ENCODE results near the gene ARPIN.
"Not testable (repeated sequence)": the region's sequence is repeated elsewhere in the genome, so short reads cannot be mapped to it uniquely, and the experiment has no call there.

The ARPIN gene

DNA sequence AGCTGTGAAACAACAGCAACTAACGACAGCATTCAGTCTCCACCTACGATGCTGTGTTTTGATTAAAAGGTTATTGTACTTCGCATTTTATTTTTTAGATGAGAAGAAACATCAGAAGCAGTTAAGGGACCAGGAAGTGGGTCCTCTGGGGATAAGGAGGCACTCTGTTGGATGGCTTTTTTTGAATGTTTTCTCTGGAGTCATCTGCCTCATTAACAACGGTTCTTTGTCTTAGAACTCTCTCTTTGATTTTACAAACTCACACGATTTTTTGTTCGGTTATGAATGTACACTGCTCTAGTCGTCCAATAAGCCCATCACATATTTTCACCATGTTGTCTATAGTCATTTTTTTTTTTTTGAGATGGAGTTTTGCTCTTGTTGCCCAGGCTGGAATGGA lies 36.0 kb upstream of the ARPIN start:
- no peaks in the 10 kb centered on the region for H3K36me3 ChIP-seq (ENCODE audit: control insufficient read depth, low read length)
- H3K27me3 ChIP-seq (ENCODE audit: control insufficient read depth, low read length): 0 out of 2 replicates have a peak, but pooled peaks cover 1% of the 10 kb centered on the region
- TF ChIP-seq EZH2phosphoT487 (IDR thresholded peaks at IDR 0.05; ENCODE audit: borderline replicate concordance, low read length): no peak
- TF ChIP-seq, protein P1, sequence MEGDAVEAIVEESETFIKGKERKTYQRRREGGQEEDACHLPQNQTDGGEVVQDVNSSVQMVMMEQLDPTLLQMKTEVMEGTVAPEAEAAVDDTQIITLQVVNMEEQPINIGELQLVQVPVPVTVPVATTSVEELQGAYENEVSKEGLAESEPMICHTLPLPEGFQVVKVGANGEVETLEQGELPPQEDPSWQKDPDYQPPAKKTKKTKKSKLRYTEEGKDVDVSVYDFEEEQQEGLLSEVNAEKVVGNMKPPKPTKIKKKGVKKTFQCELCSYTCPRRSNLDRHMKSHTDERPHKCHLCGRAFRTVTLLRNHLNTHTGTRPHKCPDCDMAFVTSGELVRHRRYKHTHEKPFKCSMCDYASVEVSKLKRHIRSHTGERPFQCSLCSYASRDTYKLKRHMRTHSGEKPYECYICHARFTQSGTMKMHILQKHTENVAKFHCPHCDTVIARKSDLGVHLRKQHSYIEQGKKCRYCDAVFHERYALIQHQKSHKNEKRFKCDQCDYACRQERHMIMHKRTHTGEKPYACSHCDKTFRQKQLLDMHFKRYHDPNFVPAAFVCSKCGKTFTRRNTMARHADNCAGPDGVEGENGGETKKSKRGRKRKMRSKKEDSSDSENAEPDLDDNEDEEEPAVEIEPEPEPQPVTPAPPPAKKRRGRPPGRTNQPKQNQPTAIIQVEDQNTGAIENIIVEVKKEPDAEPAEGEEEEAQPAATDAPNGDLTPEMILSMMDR (IDR thresholded peaks at IDR 0.05; ENCODE audit: low read depth, low read length, poor library complexity, severe bottlenecking): no peak
- H3K27ac ChIP-seq (ENCODE audit: low read depth, low read length): no peak overlapping the region
- H3K9me3 ChIP-seq (ENCODE audit: control insufficient read depth, insufficient read depth, low read length): no peaks in the 10 kb centered on the region
- H3F3A ChIP-seq (ENCODE audit: control insufficient read depth, insufficient read depth): no peaks in the 10 kb centered on the region
- no peaks in the 10 kb centered on the region for H3K4me1 ChIP-seq (ENCODE audit: control insufficient read depth, low read length)
- H3K4me3 ChIP-seq (ENCODE audit: low read length): no peak overlapping the region
- H3K4me2 ChIP-seq (ENCODE audit: low read length): no peak overlapping the region
- H4K20me1 ChIP-seq (ENCODE audit: control insufficient read depth, insufficient read depth, low read depth, low read length): no peaks in the 10 kb centered on the region
- H3K79me2 ChIP-seq (ENCODE audit: control insufficient read depth, low read length): no peaks in the 10 kb centered on the region
- no peaks in the 10 kb centered on the region for H3K9me2 ChIP-seq (replicated peaks; ENCODE audit: control insufficient read depth, low read length)

DNA sequence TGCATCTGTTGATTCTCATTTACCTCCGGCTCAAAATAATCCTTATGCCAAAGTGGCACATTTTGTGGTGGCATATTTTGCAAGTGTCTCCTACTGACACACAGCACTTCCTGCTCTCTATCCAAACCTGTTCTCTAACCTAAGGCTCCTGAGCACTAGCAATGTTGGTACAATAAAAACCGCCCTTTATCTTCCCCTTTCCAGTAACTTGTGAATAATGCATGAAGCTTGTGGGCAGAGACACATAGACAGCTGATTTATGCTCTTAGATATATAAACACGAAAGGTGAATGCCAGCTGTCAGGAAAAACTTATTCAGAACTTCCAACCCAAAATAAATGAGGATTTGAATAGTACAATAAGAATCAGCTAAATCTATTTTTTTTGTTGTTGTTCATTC lies 34.6 kb upstream of the ARPIN start:
- no peak overlapping the region for H3K4me3 ChIP-seq (ENCODE audit: low read length)

DNA sequence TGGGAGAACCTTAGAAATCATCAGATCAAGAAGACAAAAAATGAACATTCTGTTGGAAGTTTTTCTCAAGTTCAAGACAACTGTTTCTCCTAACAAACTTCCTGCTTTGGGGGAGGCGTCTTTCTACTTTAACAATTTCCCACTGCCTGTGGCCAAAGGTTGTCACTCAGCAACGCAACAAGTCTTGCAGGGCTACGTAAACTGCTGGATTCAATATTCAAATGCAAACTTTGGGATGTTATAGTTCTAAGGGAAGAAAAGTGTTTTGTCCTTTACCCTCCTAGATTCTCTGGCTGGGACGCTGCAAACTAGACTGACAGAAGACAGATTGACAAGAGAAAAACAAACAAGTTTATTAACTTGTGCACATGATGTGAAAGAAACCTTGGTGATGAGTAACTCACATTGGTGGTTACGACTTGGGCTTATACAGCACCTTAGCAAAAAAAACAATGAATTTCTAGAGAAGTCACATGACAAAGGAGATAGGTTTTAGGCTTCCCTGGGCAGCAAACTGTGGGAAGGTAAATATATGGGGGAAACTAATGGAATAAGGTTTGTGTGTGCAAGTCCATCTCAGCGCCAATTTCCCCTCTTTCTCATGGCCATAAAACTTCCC lies 34.0 kb upstream of the ARPIN start:
- H3K27me3 ChIP-seq (ENCODE audit: control insufficient read depth, low read length): no peaks in the 10 kb centered on the region
- H3K4me2 ChIP-seq (ENCODE audit: low read length): no peak overlapping the region

More for the DNA sequence above, 34.6 kb upstream of the ARPIN start:
- H3K4me1 ChIP-seq (ENCODE audit: control insufficient read depth, low read length): no peaks in the 10 kb centered on the region
- H3K27ac ChIP-seq (ENCODE audit: low read depth, low read length): no peak overlapping the region
- H3K4me2 ChIP-seq (ENCODE audit: low read length): no peak overlapping the region
- no peaks in the 10 kb centered on the region for H3F3A ChIP-seq (ENCODE audit: control insufficient read depth, insufficient read depth)
- no peaks in the 10 kb centered on the region for H3K27me3 ChIP-seq (ENCODE audit: control insufficient read depth, low read length)
- no peaks in the 10 kb centered on the region for H3K36me3 ChIP-seq (ENCODE audit: control insufficient read depth, low read length)
- no peaks in the 10 kb centered on the region for H3K9me2 ChIP-seq (replicated peaks; ENCODE audit: control insufficient read depth, low read length)
- TF ChIP-seq, protein P1 (IDR thresholded peaks at IDR 0.05; ENCODE audit: low read depth, low read length, poor library complexity, severe bottlenecking): no peak
- TF ChIP-seq EZH2phosphoT487 (IDR thresholded peaks at IDR 0.05; ENCODE audit: borderline replicate concordance, low read length): no peak
- no peaks in the 10 kb centered on the region for H3K9me3 ChIP-seq (ENCODE audit: control insufficient read depth, insufficient read depth, low read length)
- no peaks in the 10 kb centered on the region for H4K20me1 ChIP-seq (ENCODE audit: control insufficient read depth, insufficient read depth, low read depth, low read length)
- no peaks in the 10 kb centered on the region for H3K79me2 ChIP-seq (ENCODE audit: control insufficient read depth, low read length)

DNA sequence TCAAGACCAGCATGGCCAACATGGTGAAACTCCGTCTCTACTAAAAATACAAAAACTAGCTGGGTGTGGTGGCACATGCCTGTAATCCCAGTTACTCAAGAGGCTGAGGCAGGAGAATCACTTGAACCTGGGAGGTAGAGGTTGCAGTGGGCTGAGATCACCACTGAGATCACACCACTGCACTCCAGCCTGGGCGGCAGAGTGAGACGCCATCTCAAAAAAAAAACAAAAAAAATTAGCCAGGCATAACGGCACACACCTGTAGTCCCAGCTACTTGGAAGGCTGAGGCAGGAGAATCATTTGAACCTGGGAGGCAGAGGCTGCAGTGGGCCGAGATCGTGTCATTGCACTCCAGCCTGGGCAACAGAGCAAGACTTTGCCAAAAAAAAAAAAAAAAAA lies 31.0 kb upstream of the ARPIN start:
- not testable (repeated sequence) for H3K27me3 ChIP-seq (ENCODE audit: control insufficient read depth, low read length); H3K36me3 ChIP-seq (ENCODE audit: control insufficient read depth, low read length); H3K4me1 ChIP-seq (ENCODE audit: control insufficient read depth, low read length); H3K9me3 ChIP-seq (ENCODE audit: control insufficient read depth, insufficient read depth, low read length); H3K4me2 ChIP-seq (ENCODE audit: low read length); H3F3A ChIP-seq (ENCODE audit: control insufficient read depth, insufficient read depth); H3K27ac ChIP-seq (ENCODE audit: low read depth, low read length); H3K9me2 ChIP-seq (replicated peaks; ENCODE audit: control insufficient read depth, low read length); H3K4me3 ChIP-seq (ENCODE audit: low read length); H3K79me2 ChIP-seq (ENCODE audit: control insufficient read depth, low read length); H4K20me1 ChIP-seq (ENCODE audit: control insufficient read depth, insufficient read depth, low read depth, low read length)

More for the DNA sequence above, 34.0 kb upstream of the ARPIN start:
- no peaks in the 10 kb centered on the region for H3K79me2 ChIP-seq (ENCODE audit: control insufficient read depth, low read length)
- no peak overlapping the region for H3K27ac ChIP-seq (ENCODE audit: low read depth, low read length)
- H4K20me1 ChIP-seq (ENCODE audit: control insufficient read depth, insufficient read depth, low read depth, low read length): no peaks in the 10 kb centered on the region
- H3K4me3 ChIP-seq (ENCODE audit: low read length): no peak overlapping the region
- H3K36me3 ChIP-seq (ENCODE audit: control insufficient read depth, low read length): no peaks in the 10 kb centered on the region
- no peaks in the 10 kb centered on the region for H3K9me3 ChIP-seq (ENCODE audit: control insufficient read depth, insufficient read depth, low read length)
- no peak for TF ChIP-seq EZH2phosphoT487 (IDR thresholded peaks at IDR 0.05; ENCODE audit: borderline replicate concordance, low read length)
- TF ChIP-seq, protein P1 (IDR thresholded peaks at IDR 0.05; ENCODE audit: low read depth, low read length, poor library complexity, severe bottlenecking): no peak
- H3K4me1 ChIP-seq (ENCODE audit: control insufficient read depth, low read length): no peaks in the 10 kb centered on the region
- no peaks in the 10 kb centered on the region for H3F3A ChIP-seq (ENCODE audit: control insufficient read depth, insufficient read depth)
- H3K9me2 ChIP-seq (replicated peaks; ENCODE audit: control insufficient read depth, low read length): no peaks in the 10 kb centered on the region
